Epithelial cell of proximal tubule (primary cell): ENCODE results near the gene FEN1. TPM values are rescaled to one million over a fixed set of nuclear protein-coding genes. Genes with fewer than 3 reads are reported as not detected.

ENCODE experiments used
- DNase-seq: peaks from one replicate; pipeline ENCODE4 v3.0.0-alpha.2; 2011; ENCODE audit warnings: low read depth
- H3K4me3 ChIP-seq: 2 replicates; pipeline ENCODE4 v1.5.1; 2011; ENCODE audit warnings: low read depth, mild to moderate bottlenecking, low read length
- total RNA-seq: library from RNA; depleted of rRNA; stranded (reverse); fragments of >200 nt; gene quantifications from 2 replicates; pipeline ENCODE4 v1.2.3, GENCODE V29; 2015
- TF ChIP-seq, protein P1 (sequence below): conservative IDR thresholded peaks from 2 replicates; pipeline ENCODE4 v1.5.1; 2012; ENCODE audit warnings: low read depth, mild to moderate bottlenecking, low read length

The FEN1 gene
- total RNA-seq, 1 donor from 2014 or later, result 70.6 TPM

DNA sequence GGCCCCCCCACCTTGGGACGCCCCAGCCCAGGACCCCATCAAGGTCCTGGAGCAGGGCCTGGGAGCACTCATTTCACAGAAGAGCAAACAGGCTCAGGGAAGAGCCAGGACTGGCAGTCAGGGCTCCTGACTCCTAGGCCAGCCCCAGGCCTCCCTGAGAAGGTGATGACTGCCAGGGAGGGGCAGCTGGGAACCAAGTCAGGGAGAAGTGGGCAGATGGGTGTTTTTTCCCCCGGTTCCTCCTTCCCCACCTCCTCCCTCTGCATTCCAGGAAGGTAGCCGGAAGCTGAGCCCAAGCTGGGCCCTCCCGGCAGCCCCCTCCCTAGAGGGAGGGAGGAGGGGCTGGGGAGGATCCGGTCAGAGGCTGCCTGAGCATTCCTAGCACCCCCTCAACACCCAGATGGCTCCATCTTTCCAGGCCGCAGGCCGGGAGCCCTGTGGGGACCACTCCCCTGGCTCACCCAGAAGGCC, 20.7 kb upstream of the FEN1 start:
- TF ChIP-seq, protein P1, sequence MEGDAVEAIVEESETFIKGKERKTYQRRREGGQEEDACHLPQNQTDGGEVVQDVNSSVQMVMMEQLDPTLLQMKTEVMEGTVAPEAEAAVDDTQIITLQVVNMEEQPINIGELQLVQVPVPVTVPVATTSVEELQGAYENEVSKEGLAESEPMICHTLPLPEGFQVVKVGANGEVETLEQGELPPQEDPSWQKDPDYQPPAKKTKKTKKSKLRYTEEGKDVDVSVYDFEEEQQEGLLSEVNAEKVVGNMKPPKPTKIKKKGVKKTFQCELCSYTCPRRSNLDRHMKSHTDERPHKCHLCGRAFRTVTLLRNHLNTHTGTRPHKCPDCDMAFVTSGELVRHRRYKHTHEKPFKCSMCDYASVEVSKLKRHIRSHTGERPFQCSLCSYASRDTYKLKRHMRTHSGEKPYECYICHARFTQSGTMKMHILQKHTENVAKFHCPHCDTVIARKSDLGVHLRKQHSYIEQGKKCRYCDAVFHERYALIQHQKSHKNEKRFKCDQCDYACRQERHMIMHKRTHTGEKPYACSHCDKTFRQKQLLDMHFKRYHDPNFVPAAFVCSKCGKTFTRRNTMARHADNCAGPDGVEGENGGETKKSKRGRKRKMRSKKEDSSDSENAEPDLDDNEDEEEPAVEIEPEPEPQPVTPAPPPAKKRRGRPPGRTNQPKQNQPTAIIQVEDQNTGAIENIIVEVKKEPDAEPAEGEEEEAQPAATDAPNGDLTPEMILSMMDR, result no peak
- no peak overlapping the region for H3K4me3 ChIP-seq
- no peak for DNase-seq

DNA sequence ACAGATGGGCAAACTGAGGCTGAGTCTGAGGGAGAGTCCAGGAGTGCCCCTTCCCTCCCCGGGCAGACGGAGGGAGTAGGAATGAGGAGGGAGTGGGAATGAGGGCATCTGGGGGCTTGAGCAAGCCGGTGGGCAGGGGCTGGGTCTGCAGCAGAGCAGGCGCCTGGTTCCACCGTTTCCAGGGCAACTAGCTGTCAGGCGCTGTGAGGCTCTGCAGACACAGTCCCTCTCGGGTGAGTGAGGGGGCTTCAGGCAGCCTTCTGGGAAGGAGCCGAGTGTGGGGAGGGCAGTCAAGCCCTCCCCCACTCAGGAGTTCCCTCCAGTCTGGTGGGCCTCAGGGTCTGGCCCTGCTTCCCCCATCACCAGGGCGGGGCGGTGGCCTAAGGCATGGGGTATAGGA, 19.4 kb upstream of the FEN1 start:
- no peak for DNase-seq
- TF ChIP-seq, protein P1, result no peak

DNA sequence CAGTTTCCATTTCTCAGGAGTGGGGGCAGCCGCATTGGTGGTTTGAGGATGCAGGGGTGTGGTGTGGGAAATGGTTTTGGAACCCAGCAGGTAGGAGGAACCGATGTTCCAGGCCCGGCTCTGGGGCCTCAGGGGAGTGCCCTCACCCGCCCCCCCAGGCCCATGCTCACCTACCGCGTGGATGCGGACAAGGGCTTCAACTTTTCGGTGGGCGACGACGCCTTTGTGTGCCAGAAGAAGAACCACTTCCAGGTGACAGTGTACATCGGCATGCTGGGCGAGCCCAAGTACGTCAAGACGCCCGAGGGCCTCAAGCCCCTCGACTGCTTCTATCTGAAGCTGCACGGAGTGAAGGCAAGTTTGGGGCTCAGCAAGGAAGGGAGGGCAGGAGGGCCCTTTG, 18.9 kb upstream of the FEN1 start:
- no peak overlapping the region for H3K4me3 ChIP-seq
- no peak for DNase-seq
- TF ChIP-seq, protein P1, result no peak

More for the DNA sequence above, 19.4 kb upstream of the FEN1 start:
- no peak overlapping the region for H3K4me3 ChIP-seq

DNA sequence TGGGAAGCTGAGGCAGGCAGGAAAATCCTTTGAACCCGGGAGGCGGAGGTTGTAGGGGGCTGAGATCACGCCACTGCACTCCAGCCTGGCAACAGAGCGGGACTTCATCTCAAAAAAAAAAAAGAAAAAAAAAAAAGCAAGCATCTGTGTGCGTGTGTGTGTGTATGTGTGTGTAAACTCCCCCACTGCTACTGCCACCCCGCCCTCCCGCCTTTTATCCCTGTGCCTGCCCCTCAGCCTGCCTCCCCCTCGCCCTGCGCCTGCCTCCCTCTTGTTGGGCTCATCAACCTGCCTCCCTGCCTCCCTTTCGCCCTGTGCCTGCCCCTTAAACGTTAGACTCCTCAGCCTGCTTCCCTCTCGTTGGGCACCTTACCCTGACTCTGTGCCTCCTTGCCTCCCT, 18.3 kb upstream of the FEN1 start:
- DNase-seq, result no peak
- TF ChIP-seq, protein P1, result no peak
- H3K4me3 ChIP-seq, result no peak overlapping the region

DNA sequence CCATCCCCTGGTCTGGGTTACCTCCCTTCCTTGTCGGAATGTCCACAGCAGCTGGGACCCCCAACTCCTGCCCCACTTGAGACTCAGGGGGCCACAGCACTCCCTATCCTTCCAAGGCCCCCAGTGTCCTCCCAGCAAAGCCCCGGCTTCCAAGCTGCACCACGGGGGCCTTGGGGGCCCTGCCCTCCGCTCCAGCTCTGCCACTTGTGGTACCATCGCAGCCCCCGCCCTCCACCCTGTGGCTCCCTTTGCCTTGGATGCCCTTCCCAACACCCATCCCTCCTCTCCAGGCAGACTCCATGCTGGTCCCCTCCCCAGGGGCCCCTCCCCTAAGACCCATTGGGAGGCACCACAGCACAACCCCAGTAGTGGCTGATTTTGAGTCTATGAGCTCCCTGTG, 17.6 kb upstream of the FEN1 start:
- DNase-seq, result no peak
- TF ChIP-seq, protein P1, result no peak
- H3K4me3 ChIP-seq, result no peak overlapping the region

DNA sequence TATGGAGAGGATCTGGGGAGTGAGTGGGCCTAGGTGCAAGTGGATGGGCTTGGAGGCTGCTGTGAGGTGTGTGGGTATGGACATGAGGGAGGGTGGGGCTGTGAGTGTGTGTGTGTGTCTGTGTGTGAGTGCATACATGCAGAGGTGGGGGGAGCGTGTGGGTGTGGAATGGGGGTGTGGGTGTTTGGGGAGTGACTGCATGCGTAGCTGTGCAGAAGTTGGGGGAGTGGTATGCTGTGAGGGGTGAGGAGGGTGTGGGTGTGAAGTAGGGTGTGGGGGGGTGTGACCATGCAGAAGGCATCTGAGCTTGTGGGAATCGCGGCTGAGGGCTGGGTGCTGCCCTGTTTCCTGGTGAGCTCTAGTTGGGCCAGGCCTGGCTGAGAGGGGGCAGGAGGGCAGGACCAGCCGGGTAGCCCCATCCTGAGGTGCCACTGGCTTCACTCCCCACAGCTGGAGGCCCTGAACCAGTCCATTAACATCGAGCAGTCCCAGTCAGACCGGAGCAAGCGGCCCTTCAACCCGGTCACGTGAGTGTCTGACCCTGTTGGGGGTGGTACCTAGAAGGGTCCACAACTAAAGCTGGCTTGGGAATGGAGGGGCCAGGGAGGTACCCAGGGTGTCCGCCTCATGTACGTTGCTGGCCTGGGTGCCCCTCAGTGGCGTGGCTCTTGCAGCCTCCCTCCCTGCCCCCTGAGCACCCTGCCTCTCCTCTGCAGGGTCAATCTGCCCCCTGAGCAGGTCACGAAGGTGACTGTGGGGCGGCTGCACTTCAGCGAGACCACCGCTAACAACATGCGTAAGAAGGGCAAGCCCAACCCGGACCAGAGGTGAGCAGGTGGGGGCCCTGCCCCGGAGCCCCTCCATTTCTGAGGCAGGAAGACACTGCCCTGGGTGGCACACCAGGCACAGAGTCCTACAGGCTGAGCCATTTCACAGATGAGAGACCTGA, 16.8 kb upstream of the FEN1 start:
- TF ChIP-seq, protein P1, result no peak
- DNase-seq, result no peak
- H3K4me3 ChIP-seq, result no peak overlapping the region

DNA sequence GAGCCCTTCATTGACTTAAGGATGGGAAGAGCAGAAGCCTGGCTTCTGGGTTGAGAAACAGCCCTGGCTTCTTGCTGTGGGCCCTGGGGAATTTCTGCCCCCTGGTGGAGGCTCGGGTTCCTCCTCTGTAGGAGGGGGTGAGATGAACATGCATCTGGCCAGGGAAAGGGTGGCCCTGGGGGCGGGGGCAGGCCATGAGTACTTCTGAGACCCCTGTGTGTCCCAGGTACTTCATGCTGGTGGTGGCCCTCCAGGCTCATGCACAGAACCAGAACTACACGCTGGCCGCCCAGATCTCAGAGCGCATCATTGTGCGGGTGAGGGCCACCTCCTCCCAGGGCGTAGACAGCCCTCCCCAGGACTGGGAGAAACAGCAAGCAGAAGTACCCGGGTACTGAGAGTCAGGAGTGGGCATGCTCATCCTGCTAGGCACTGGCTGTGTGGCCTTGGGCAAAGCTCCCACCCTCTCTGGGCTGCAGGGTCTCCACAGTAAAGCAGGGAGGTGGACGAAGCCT, 16.1 kb upstream of the FEN1 start:
- TF ChIP-seq, protein P1, result peak; percentile 87
- no peak overlapping the region for H3K4me3 ChIP-seq
- no peak for DNase-seq
